DND-41 (cell line): ENCODE results near the gene CCDC24.

Source experiments
- EZH2 ChIP-seq: IDR thresholded peaks from 3 replicates; pipeline ENCODE4 v1.6.1; 2012; ENCODE audit warnings: borderline replicate concordance, low read depth, mild to moderate bottlenecking, moderate library complexity, low read length, inconsistent platforms; ENCODE audit not compliant: severe bottlenecking
- TF ChIP-seq, protein P1 (sequence below): IDR thresholded peaks from 2 replicates; pipeline ENCODE4 v1.5.1; 2012; ENCODE audit warnings: borderline replicate concordance, low read length, moderate library complexity, mild to moderate bottlenecking; ENCODE audit not compliant: poor library complexity, severe bottlenecking; ENCODE audit errors: extremely low read depth

DNA sequence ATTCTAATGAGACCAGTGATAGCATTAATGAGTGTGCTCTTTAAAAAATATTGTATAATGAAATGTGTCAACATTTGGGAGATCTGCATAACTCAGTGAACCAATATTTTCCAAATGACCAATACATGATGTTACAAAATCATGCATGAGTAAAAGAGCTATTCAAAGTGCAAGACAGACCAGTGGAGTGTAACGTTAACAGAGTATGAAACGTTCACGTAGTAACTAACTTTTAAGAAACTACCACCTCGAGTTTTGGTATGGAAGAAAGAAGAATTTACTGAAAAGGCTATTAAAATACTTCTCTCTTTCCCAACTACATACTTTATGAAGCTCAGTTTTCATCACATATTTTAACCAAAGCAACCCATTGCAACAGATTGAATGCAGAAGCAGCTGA is 49.4 kb downstream of the CCDC24 start:
- TF ChIP-seq, protein P1, sequence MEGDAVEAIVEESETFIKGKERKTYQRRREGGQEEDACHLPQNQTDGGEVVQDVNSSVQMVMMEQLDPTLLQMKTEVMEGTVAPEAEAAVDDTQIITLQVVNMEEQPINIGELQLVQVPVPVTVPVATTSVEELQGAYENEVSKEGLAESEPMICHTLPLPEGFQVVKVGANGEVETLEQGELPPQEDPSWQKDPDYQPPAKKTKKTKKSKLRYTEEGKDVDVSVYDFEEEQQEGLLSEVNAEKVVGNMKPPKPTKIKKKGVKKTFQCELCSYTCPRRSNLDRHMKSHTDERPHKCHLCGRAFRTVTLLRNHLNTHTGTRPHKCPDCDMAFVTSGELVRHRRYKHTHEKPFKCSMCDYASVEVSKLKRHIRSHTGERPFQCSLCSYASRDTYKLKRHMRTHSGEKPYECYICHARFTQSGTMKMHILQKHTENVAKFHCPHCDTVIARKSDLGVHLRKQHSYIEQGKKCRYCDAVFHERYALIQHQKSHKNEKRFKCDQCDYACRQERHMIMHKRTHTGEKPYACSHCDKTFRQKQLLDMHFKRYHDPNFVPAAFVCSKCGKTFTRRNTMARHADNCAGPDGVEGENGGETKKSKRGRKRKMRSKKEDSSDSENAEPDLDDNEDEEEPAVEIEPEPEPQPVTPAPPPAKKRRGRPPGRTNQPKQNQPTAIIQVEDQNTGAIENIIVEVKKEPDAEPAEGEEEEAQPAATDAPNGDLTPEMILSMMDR, result no peak
- no peak for TF ChIP-seq EZH2
